Neuronal stem cell (in vitro differentiated cells): ENCODE measurements around the gene PTPN6.

Experiments
- DNase-seq: peaks from one replicate; pipeline ENCODE4 v3.0.0-alpha.2; 2013; ENCODE audit warnings: low spot score
- H2AFZ ChIP-seq: one replicate; pipeline ENCODE4 v1.6.1; 2013; ENCODE audit warnings: mild to moderate bottlenecking, low read length, inconsistent platforms
- H2AK5ac ChIP-seq: 2 replicates; pipeline ENCODE4 v1.6.1; 2013; ENCODE audit warnings: low read depth, mild to moderate bottlenecking, inconsistent platforms, low read length, moderate library complexity, mixed read lengths
- H2BK120ac ChIP-seq: 2 replicates; pipeline ENCODE4 v1.6.1; 2013; ENCODE audit warnings: low read depth, mild to moderate bottlenecking, inconsistent platforms, low read length, moderate library complexity, mixed read lengths
- H2BK12ac ChIP-seq: one replicate; pipeline ENCODE4 v1.6.1; 2013; ENCODE audit warnings: low read length, inconsistent platforms
- H2BK15ac ChIP-seq: 2 replicates; pipeline ENCODE4 v1.6.1; 2013; ENCODE audit warnings: mild to moderate bottlenecking, low read length, inconsistent platforms, mixed read lengths
- H2BK5ac ChIP-seq: one replicate; pipeline ENCODE4 v1.6.1; 2013; ENCODE audit warnings: inconsistent platforms, mild to moderate bottlenecking, low read length, moderate library complexity
- H3K14ac ChIP-seq: one replicate; pipeline ENCODE4 v1.6.1; 2013; ENCODE audit warnings: low read length, inconsistent platforms
- H3K18ac ChIP-seq: 2 replicates; pipeline ENCODE4 v1.6.1; 2013; ENCODE audit warnings: low read length, inconsistent platforms
- H3K23ac ChIP-seq: 2 replicates; pipeline ENCODE4 v1.6.1; 2013; ENCODE audit warnings: low read depth, mild to moderate bottlenecking, mixed read lengths, low read length, inconsistent platforms; ENCODE audit not compliant: poor library complexity
- H3K27ac ChIP-seq: replicated peaks from 3 replicates; pipeline ENCODE4 v1.5.1; 2013; ENCODE audit warnings: low read length, inconsistent platforms
- H3K27me3 ChIP-seq, 3 experiments: 2 replicates each; pipeline ENCODE4 v1.6.1; 2013; ENCODE audit warnings: low read length in 3 of 3, mild to moderate bottlenecking in 2 of 3, inconsistent platforms in 1 of 3, low read depth in 1 of 3, mixed read lengths in 1 of 3, moderate library complexity in 1 of 3; ENCODE audit not compliant: control insufficient read depth in 3 of 3, insufficient read depth in 3 of 3
- H3K36me3 ChIP-seq, 2 donors: replicated peaks in 1 of 2; 2 replicates each; pipeline ENCODE4 v1.6.1; 2013; ENCODE audit warnings: low read length in 2 of 2; ENCODE audit not compliant: control insufficient read depth in 2 of 2, insufficient read depth in 2 of 2
- H3K4ac ChIP-seq: 2 replicates; pipeline ENCODE4 v1.6.1; 2013; ENCODE audit warnings: inconsistent platforms, mild to moderate bottlenecking, low read length, moderate library complexity
- H3K4me1 ChIP-seq, 2 donors: 1 replicate in 1 of 2; 2 replicates in 1 of 2; pipeline ENCODE4 v1.6.1; 2013; ENCODE audit warnings: low read length in 2 of 2, low read depth in 1 of 2; ENCODE audit not compliant: control insufficient read depth in 2 of 2, insufficient read depth in 1 of 2
- H3K4me2 ChIP-seq: one replicate; pipeline ENCODE4 v1.6.1; 2013; ENCODE audit warnings: mild to moderate bottlenecking, low read length, inconsistent platforms; ENCODE audit not compliant: insufficient read depth, poor library complexity, severe bottlenecking
- H3K4me3 ChIP-seq, 2 donors: 2 replicates each; pipeline ENCODE4 v1.5.1; 2013; ENCODE audit warnings: low read length in 2 of 2, mild to moderate bottlenecking in 2 of 2, inconsistent platforms in 1 of 2, moderate library complexity in 1 of 2
- H3K79me1 ChIP-seq: one replicate; pipeline ENCODE4 v1.6.1; 2013; ENCODE audit warnings: low read depth, mild to moderate bottlenecking, inconsistent platforms, low read length, moderate library complexity
- H3K9ac ChIP-seq: one replicate; pipeline ENCODE4 v1.6.1; 2013; ENCODE audit warnings: mild to moderate bottlenecking, low read depth, low read length, inconsistent platforms; ENCODE audit not compliant: poor library complexity
- H3K9me3 ChIP-seq, 2 donors: replicated peaks in 1 of 2; 2 replicates each; pipeline versions ENCODE3 to v1.6.1; 2013; ENCODE audit warnings: low read length in 2 of 2, mild to moderate bottlenecking in 2 of 2, inconsistent platforms in 1 of 2, low read depth in 1 of 2, mixed read lengths in 1 of 2, moderate library complexity in 1 of 2; ENCODE audit not compliant: control insufficient read depth in 2 of 2, insufficient read depth in 1 of 2
- H4K8ac ChIP-seq: one replicate; pipeline ENCODE4 v1.6.1; 2013; ENCODE audit warnings: low read depth, mild to moderate bottlenecking, inconsistent platforms, low read length, moderate library complexity
- H4K91ac ChIP-seq: one replicate; pipeline ENCODE4 v1.6.1; 2013; ENCODE audit warnings: low read length, low read depth, mild to moderate bottlenecking, inconsistent platforms; ENCODE audit not compliant: poor library complexity
- WGBS, 2 donors: extraction: QIAGEN DNeasy Blood & Tissue Kit; methylation state at CpG; one replicate each; pipeline ENCODE4 v1.1.7; 2013; ENCODE audit warnings: missing lambda C conversion rate in 2 of 2, mixed read lengths in 1 of 2; ENCODE audit not compliant: insufficient read length in 2 of 2, insufficient replicate concordance in 1 of 2; ENCODE audit errors: extremely low coverage in 2 of 2; 5-methylcytosine and 5-hydroxymethylcytosine counted together

The PTPN6 gene

DNA sequence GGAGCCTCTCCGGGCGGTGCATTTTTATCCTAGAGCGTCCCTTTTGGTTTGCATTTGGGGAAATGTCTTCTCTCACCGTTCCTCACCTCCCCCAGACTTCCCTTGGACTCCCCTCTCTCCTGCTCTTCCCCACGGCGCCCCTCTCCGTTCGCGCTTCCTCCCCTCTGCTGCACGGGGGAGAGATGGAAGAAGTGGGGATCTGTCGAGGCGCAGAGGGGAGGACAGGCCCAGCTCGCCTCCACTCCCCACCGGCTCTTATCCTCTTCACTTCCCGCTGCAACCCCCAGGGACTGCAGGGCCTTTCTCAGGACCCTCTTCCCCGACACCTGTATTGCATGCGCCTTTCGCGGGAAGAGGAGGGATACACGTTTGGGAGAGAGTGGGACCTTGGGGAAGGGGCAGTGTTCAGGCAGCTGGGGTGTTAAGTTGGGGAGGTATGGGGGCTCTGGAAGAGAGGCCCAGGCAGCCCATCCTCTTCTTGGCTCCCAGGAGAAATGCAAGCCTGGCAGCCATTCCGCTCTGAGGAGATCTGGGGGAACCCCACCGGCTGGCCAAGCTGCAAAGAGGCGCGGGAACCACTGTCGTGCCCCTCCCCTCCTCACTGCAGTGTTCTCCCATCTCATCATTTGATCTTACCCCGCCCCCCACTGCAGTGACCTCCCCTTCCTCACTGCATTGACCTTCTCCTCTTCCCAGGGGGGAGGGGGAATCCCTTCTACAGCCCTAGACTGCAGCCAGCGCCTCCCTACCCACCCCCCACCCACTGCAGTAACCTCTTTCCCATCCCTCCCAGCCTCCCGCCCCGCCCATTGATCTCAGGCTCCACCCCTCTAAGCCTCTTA, 36.0 kb upstream of the PTPN6 start:
- Histone ChIP-seq H4K8ac (no peak overlapping the region), H3K23ac (peak overlapping the region; percentile 92), H2BK5ac (peak overlapping the region; percentile 7), H3K4me1 (peaks cover 10 to 19% of the 10 kb centered on the region in 2 donors), H3K27me3 (peaks cover 0 to 3% (median 0%) of the 10 kb centered on the region in 3 experiments), H3K14ac (peak overlapping the region; percentile 95), H2AK5ac (peak overlapping the region; percentile 79), H3K9me3 (no peaks in the 10 kb centered on the region), H3K79me1 (peaks cover 13% of the 10 kb centered on the region), H2BK15ac (peak overlapping the region; percentile 96), H3K27ac (peak overlapping the region; percentile 58), H2BK120ac (peak overlapping the region; percentile 84), H3K4me3 (peak overlapping the region; percentile 60 to 92), H4K91ac (no peak overlapping the region), H3K4me2 (peak overlapping the region; percentile 96), H2AFZ (peak overlapping the region; percentile 99), H2BK12ac (peak overlapping the region; percentile 88), H3K4ac (peak overlapping the region; percentile 80), H3K9ac (peak overlapping the region; percentile 94), H3K36me3 (peaks cover 19 to 29% of the 10 kb centered on the region in 2 donors), H3K18ac (peak overlapping the region; percentile 99)
- DNase-seq: peak; percentile 68
- no CpG with 5 or more reads among the region's 29 CpGs for WGBS, 2 donors

DNA sequence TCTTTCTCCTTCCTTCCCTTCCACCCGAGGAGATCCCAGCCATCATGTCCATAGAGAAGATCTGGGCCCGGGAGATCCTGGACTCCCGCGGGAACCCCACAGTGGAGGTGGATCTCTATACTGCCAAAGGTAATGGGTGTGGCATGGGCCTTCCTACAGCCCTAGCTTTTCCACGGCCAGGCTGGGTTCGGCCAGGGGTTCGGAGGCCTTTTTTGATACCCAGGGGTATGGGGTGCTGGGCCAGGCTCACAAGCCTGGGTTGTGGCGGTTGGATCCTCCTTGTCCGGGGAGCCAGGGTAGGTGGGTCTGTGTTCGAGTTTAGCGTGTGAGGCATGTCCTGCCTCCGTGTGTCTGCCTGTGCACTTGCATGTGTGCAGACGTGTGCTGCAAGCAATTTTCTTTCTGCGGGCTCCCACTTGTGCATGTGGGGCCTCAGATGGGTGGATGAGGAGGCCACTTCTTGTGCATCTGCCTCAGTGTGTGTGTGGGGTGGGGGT, 35.3 kb upstream of the PTPN6 start:
- Histone ChIP-seq H3K9ac (no peak overlapping the region), H3K14ac (no peak overlapping the region), H3K4me2 (peak overlapping the region; percentile 96), H2AK5ac (no peak overlapping the region), H2BK12ac (no peak overlapping the region), H3K27me3 (peaks cover 0 to 3% (median 0%) of the 10 kb centered on the region in 3 experiments), H3K23ac (peak overlapping the region; percentile 39), H3K4me3 (peak overlapping the region in 1 of 2 donors; percentile 69), H3K79me1 (peaks cover 13% of the 10 kb centered on the region), H2AFZ (no peak overlapping the region), H2BK15ac (peak overlapping the region; percentile 20), H3K4ac (no peak overlapping the region), H4K91ac (no peak overlapping the region), H2BK5ac (peak overlapping the region; percentile 27), H3K4me1 (peaks cover 10 to 19% of the 10 kb centered on the region in 2 donors), H4K8ac (no peak overlapping the region), H3K9me3 (no peaks in the 10 kb centered on the region), H3K36me3 (peaks cover 19 to 29% of the 10 kb centered on the region in 2 donors), H2BK120ac (no peak overlapping the region), H3K27ac (no peak overlapping the region), H3K18ac (peak overlapping the region; percentile 0)
- no CpG with 5 or more reads among the region's 14 CpGs for WGBS, 2 donors
- DNase-seq: no peak

DNA sequence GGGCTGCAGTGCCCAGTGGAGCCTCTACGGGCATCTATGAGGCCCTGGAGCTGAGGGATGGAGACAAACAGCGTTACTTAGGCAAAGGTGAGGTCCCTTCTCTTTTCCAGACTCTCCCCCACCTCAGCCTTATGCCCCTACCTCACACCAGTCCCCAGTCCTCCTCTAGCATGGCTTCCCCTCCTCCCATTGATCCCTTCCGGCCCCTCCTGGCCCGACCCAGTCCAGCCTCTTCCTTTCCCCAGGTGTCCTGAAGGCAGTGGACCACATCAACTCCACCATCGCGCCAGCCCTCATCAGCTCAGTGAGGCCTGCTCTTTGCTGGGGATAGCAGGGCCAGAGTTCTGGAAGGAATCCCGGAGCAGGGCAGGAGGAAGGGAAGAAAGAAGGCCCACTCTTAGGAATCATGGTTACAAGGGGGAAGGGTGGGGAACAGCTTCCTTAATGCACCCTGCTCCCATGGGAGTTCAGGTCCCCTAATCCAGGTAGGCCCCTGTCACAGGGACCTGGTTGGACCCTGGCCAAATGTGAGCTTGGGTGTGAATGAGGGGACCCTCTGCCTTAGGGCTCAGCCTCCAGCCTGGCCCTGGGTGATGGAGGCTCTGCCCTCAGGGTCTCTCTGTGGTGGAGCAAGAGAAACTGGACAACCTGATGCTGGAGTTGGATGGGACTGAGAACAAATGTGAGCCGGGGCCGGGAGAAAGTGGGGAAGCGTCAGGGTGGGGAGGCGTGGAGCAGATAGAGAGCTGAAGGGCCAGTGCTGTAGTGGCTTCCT, 34.5 kb upstream of the PTPN6 start:
- Histone ChIP-seq H4K8ac (no peak overlapping the region), H4K91ac (no peak overlapping the region), H3K23ac (no peak overlapping the region), H3K27ac (no peak overlapping the region), H2AK5ac (no peak overlapping the region), H3K14ac (no peak overlapping the region), H3K79me1 (peaks cover 13% of the 10 kb centered on the region), H3K4me1 (peaks cover 10 to 19% of the 10 kb centered on the region in 2 donors), H2BK120ac (no peak overlapping the region), H3K9ac (peak overlapping the region; percentile 47), H3K27me3 (peaks cover 0 to 3% (median 0%) of the 10 kb centered on the region in 3 experiments), H3K4me2 (no peak overlapping the region), H3K18ac (no peak overlapping the region), H3K4me3 (no peak overlapping the region), H2BK15ac (peak overlapping the region; percentile 20), H3K4ac (no peak overlapping the region), H2BK12ac (no peak overlapping the region), H2AFZ (no peak overlapping the region), H2BK5ac (no peak overlapping the region), H3K36me3 (peaks cover 22 to 33% of the 10 kb centered on the region in 2 donors), H3K9me3 (no peaks in the 10 kb centered on the region)
- WGBS, 2 donors: no CpG with 5 or more reads among the region's 11 CpGs
- DNase-seq: no peak
